ENCODE data around the gene ADSS1.

ADSS1 gene

DNA sequence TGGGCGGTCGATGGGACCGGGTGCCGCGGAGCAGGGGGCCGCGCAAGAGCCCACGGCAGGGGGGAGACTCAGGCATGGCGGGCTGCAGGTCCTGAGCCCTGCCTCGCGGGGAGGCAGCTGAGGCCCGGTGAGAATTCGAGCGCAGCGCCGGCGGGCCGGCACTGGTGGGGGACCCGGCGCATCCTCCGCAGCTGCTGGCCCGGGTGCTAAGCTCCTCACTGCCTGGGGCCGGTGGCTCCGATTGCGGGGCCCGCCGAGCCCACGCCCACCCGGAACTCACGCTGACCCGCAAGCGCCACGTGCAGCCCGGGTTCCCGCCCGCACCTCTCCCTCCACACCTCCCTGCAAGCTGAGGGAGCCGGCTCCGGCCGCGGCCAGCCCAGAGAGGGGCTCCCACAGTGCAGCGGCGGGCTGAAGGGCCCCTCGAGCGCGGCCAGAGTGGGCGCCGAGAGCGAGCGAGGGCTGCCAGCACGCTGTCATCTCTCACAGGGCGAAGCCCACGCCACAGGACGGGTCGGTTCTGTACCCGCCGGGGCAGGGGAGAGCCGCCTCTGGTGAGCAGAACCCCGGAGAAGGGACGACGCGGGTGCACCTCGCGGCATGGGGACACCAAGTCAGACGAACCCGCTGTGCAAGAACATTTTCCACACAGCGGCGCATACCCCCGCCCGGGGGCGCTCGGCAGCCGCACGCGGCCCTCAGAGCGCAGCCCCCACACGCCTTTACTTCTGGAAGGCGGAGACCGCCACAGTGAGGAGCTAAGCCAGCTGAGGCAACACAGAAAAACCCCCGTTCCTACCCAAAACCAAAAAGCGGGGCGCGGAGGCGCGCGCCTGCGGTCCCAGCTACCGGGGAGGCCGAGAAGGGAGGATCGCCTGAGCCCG lies 27.8 kb downstream of the ADSS1 start:
- Mint-ChIP-seq H3K27ac (no peak overlapping the region), H3K9me3 (peaks cover 25% of the 10 kb centered on the region), H3K36me3 (ENCODE audit: low read depth) (peaks cover 13% of the 10 kb centered on the region), H3K27me3 (ENCODE audit: low read depth, poor library complexity) (peaks cover 6% of the 10 kb centered on the region), H3K4me3 (peak overlapping the region; percentile 91), H3K4me1 (peaks cover 46% of the 10 kb centered on the region)
- TF ChIP-seq, protein P1, sequence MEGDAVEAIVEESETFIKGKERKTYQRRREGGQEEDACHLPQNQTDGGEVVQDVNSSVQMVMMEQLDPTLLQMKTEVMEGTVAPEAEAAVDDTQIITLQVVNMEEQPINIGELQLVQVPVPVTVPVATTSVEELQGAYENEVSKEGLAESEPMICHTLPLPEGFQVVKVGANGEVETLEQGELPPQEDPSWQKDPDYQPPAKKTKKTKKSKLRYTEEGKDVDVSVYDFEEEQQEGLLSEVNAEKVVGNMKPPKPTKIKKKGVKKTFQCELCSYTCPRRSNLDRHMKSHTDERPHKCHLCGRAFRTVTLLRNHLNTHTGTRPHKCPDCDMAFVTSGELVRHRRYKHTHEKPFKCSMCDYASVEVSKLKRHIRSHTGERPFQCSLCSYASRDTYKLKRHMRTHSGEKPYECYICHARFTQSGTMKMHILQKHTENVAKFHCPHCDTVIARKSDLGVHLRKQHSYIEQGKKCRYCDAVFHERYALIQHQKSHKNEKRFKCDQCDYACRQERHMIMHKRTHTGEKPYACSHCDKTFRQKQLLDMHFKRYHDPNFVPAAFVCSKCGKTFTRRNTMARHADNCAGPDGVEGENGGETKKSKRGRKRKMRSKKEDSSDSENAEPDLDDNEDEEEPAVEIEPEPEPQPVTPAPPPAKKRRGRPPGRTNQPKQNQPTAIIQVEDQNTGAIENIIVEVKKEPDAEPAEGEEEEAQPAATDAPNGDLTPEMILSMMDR (IDR thresholded peaks at IDR 0.05) = no peak
- no peak for DNase-seq

- TF ChIP-seq, protein P1 (IDR thresholded peaks at IDR 0.05) = no peak
These were observed 28.4 kb downstream of the ADSS1 start for GRCh38 chr14:104752423-104752734.

DNA sequence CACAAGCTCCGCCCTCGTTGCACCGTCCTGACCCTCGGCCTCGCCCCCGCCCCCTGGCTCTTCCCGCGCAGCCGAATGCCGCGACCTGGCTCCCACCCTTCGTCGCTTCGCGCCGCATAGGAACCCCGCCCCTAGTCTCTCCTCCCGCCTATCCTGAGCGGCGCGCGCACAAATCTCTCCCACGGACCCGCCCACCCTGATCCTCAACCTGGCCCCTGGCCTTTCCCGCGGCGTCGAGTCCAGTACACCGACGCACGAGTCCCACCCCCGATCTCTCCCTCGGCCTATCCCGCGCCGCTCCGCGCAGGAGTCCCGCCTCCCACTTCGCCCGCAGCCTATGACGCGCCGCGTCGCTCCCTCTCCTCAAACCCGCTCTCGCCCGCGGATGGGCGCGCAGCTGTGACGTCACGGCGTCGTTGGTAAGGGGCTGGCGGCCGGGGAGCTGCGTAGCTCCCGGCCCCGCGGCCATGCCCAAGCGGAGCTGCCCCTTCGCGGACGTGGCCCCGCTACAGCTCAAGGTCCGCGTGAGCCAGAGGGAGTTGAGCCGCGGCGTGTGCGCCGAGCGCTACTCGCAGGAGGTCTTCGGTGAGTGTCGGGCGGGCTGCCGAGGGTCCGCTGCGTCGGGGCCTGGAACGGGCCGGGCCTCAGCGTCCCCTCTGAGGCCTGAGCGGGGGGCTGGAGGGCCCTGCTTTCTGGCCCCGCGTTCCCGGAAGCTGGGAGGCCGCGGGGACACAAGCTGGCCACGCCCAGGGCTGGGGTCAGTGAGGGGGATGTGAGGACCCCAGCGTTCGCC lies 28.9 kb downstream of the ADSS1 start, which contains the start of gene SIVA1:
TSS of gene SIVA1 (plus strand) at position 413 of the 793 bp plus-strand sequence. CDS start at position 468, 55 bp downstream.
- peaks cover 25% of the 10 kb centered on the region for H3K9me3 Mint-ChIP-seq
- H3K27me3 Mint-ChIP-seq (ENCODE audit: low read depth, poor library complexity) = peaks cover 4% of the 10 kb centered on the region
- peaks cover 34% of the 10 kb centered on the region for H3K4me1 Mint-ChIP-seq
- peaks cover 18% of the 10 kb centered on the region for H3K36me3 Mint-ChIP-seq (ENCODE audit: low read depth)
- DNase-seq = peak; percentile 100
- TF ChIP-seq, protein P1 (IDR thresholded peaks at IDR 0.05) = no peak
- peak within 1 kb of the TSS; percentile 96 for H3K27ac Mint-ChIP-seq
- H3K4me3 Mint-ChIP-seq = peak within 1 kb of the TSS; percentile 91

More at GRCh38 chr14:104752423-104752734, 28.4 kb downstream of the ADSS1 start:
- H3K27me3 Mint-ChIP-seq (ENCODE audit: low read depth, poor library complexity) = peaks cover 4% of the 10 kb centered on the region
- peaks cover 25% of the 10 kb centered on the region for H3K9me3 Mint-ChIP-seq
- H3K36me3 Mint-ChIP-seq (ENCODE audit: low read depth) = peaks cover 17% of the 10 kb centered on the region
- H3K27ac Mint-ChIP-seq = no peak overlapping the region
- H3K4me1 Mint-ChIP-seq = peaks cover 40% of the 10 kb centered on the region
- DNase-seq = no peak
- H3K4me3 Mint-ChIP-seq = peak overlapping the region; percentile 91

GRCh38 chr14:104753528-104754212 lies 29.6 kb downstream of the ADSS1 start:
- TF ChIP-seq, protein P1 (IDR thresholded peaks at IDR 0.05) = no peak
- H3K27me3 Mint-ChIP-seq (ENCODE audit: low read depth, poor library complexity) = peaks cover 4% of the 10 kb centered on the region
- peaks cover 18% of the 10 kb centered on the region for H3K36me3 Mint-ChIP-seq (ENCODE audit: low read depth)
- peaks cover 25% of the 10 kb centered on the region for H3K9me3 Mint-ChIP-seq
- DNase-seq = no peak
- peak overlapping the region; percentile 70 for H3K27ac Mint-ChIP-seq
- peak overlapping the region; percentile 91 for H3K4me3 Mint-ChIP-seq
- peaks cover 27% of the 10 kb centered on the region for H3K4me1 Mint-ChIP-seq

- Mint-ChIP-seq H3K36me3 (ENCODE audit: low read depth) (peaks cover 23% of the 10 kb centered on the region), H3K9me3 (peaks cover 24% of the 10 kb centered on the region), H3K27me3 (ENCODE audit: low read depth, poor library complexity) (peaks cover 4% of the 10 kb centered on the region), H3K4me1 (peaks cover 20% of the 10 kb centered on the region), H3K4me3 (peak overlapping the region; percentile 91), H3K27ac (peak overlapping the region; percentile 70)
- TF ChIP-seq, protein P1 (IDR thresholded peaks at IDR 0.05) = no peak
- no peak for DNase-seq
These were observed 30.3 kb downstream of the ADSS1 start for GRCh38 chr14:104754213-104754851.

All from nephron progenitor cell (in vitro differentiated cells).